ENCODE measurements around the gene ZNF32.

GRCh38 chr10:43692051-43692825, 43.6 kb upstream of the ZNF32 start:
- TF ChIP-seq CTCF (IDR thresholded peaks at IDR 0.05; ENCODE audit: poor library complexity) (no peak), EZH2phosphoT487 (IDR thresholded peaks at IDR 0.05; ENCODE audit: low read depth, severe bottlenecking, unreplicated experiment) (no peak)
